ENCODE data around the gene CHD2.

GRCh38 chr15:92920595-92921161 lies 20.6 kb downstream of the CHD2 start:
- TF ChIP-seq CTCF (IDR thresholded peaks at IDR 0.05) (no peak), POLR2AphosphoS5 (IDR thresholded peaks at IDR 0.05) (no peak), POLR2A (IDR thresholded peaks at IDR 0.05) (no peak)
